SK-N-MC (cell line): ENCODE measurements around the gene USP48.

Experiments used
- DNase-seq: peaks from one replicate; pipeline ENCODE4 v3.0.0-alpha.2; 2011; ENCODE audit warnings: low read depth, low spot score
- H3K27ac ChIP-seq: fragments of 200-600 bp; sonication (generic); 2 replicates; pipeline ENCODE4 v1.5.1; 2016; ENCODE audit warnings: mixed run types
- H3K36me3 ChIP-seq: fragments of 200-600 bp; sonication (generic); 2 replicates; pipeline ENCODE4 v1.6.1; 2017; ENCODE audit warnings: antibody characterized with exemption, low read length, mixed read lengths; ENCODE audit not compliant: insufficient read depth
- H3K4me3 ChIP-seq: fragments of 200-600 bp; sonication (generic); 2 replicates; pipeline ENCODE4 v1.5.1; 2016
- H3K9ac ChIP-seq: fragments of 200-600 bp; sonication (generic); 2 replicates; pipeline ENCODE4 v1.8.0; 2017; ENCODE audit warnings: mixed run types, mixed read lengths; ENCODE audit not compliant: insufficient read length
- H3K9me3 ChIP-seq: fragments of 200-600 bp; sonication (generic); 2 replicates; pipeline ENCODE4 v1.6.1; 2017; ENCODE audit warnings: low read depth, mild to moderate bottlenecking, antibody characterized with exemption, low read length, moderate library complexity, mixed read lengths
- EZH2 ChIP-seq: fragments of 200-600 bp; sonication (generic); IDR thresholded peaks from one replicate; pipeline ENCODE4 v1.6.1; 2017; ENCODE audit warnings: antibody characterized with exemption
- FOXP2 ChIP-seq: optimal IDR thresholded peaks from 2 replicates; pipeline ENCODE3; 2011; ENCODE audit warnings: mild to moderate bottlenecking, moderate library complexity; ENCODE audit not compliant: insufficient read depth; ENCODE audit errors: extremely low read length, control extremely low read depth
- POLR2AphosphoS5 ChIP-seq: IDR thresholded peaks from 2 replicates; pipeline ENCODE4 v1.6.1; 2012; ENCODE audit warnings: mild to moderate bottlenecking, low read depth, low read length, borderline replicate concordance

Gene USP48

DNA sequence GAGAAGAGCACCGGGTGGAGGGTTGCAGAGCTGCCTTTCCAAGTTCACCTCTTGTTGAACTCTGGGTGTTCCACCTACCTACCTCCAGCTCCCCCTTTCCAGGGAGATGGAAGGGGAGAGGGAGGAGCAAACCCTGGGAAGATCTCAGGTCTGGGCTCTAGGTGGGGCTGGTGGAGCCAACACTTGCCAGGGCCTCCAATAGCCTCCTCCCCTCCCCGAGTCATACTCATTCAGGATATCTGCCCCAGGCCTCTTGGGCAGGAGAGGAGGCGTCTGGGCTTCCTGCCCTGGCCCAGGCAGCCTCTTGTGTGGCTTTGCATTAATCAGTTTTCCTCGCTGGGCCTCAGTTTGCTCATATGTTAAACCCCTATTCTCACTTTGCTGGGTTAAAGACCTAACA is 127.2 kb downstream of the USP48 start:
- Histone ChIP-seq H3K4me3 (no peak overlapping the region), H3K9ac (no peak overlapping the region), H3K36me3 (no peaks in the 10 kb centered on the region), H3K9me3 (no peaks in the 10 kb centered on the region), H3K27ac (peak overlapping the region; percentile 89)
- DNase-seq, result no peak
- TF ChIP-seq EZH2 (no peak), POLR2AphosphoS5 (0 out of 2 replicates have a peak, but pooled peaks have one; percentile 19)

DNA sequence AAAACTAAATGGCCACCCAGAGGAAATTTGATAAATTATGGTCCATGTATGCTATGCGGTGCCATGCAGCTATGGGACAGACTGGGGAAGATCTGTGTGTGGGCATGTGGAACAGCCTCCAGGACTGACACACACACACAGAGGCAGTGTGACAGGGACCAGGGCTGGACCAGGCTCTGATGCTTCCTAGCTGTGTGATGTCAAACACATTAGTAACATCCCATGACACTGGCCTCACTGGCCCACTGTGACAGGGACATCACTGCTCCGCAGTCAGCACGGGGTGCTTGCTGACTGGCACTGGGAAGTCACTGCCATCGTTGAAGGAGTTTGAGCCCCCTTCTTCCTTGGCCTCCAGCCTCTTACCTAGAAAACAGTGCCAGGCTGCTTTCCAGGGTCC is 127.7 kb downstream of the USP48 start:
- no peaks in the 10 kb centered on the region for H3K9me3 ChIP-seq
- no peak overlapping the region for H3K9ac ChIP-seq
- H3K27ac ChIP-seq, result peak overlapping the region; percentile 89
- TF ChIP-seq FOXP2 (no peak), POLR2AphosphoS5 (no peak), EZH2 (no peak)
- DNase-seq, result no peak
- H3K4me3 ChIP-seq, result no peak overlapping the region
- H3K36me3 ChIP-seq, result no peaks in the 10 kb centered on the region

DNA sequence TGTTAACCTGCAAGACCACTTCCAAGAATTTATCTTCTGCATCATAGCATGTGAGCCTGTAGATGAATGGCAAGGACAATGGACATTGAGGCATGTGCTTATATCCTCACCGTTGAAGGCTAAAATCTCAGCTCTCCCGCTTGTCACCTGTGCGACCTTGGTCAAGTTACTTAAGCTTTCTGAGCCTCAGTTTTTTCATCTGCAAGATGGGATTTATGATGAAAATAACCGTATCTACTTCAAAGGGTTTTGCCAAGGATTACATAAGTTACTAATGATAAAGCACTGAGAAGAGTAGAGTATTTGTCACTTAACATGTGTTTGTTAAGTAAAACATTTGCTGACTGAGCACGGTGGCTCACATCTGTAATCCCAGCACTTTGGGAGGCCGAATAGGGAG is 128.7 kb downstream of the USP48 start:
- TF ChIP-seq FOXP2, result no peak
- no peak for TF ChIP-seq EZH2
- TF ChIP-seq POLR2AphosphoS5, result no peak
- no peaks in the 10 kb centered on the region for H3K36me3 ChIP-seq
- H3K9ac ChIP-seq, result no peak overlapping the region
- H3K9me3 ChIP-seq, result no peaks in the 10 kb centered on the region
- no peak for DNase-seq
- peak overlapping the region; percentile 89 for H3K27ac ChIP-seq
- no peak overlapping the region for H3K4me3 ChIP-seq

DNA sequence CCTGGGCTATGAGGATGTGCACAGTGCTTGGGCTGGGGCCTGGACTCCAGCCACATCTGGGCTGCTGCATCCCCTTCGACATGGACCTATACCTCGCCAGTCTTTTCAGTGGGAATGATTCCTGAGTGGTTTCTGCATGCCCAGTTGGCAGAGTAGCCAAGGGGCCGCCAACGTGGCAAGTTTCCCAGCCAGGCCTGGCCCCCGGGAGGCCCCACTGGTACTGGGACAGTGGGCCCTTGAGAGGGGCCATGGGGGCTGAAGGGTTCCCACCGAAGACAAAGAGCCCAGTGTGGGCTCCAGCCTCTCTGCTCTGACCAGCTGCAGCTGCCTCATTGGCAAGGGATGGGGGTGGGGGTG is 129.2 kb downstream of the USP48 start:
- peak overlapping the region; percentile 89 for H3K27ac ChIP-seq
- H3K36me3 ChIP-seq, result no peaks in the 10 kb centered on the region
- no peak overlapping the region for H3K9ac ChIP-seq
- H3K9me3 ChIP-seq, result no peaks in the 10 kb centered on the region
- no peak for TF ChIP-seq EZH2
- TF ChIP-seq FOXP2, result no peak
- no peak for TF ChIP-seq POLR2AphosphoS5
- peak overlapping the region; percentile 37 for H3K4me3 ChIP-seq
- no peak for DNase-seq

DNA sequence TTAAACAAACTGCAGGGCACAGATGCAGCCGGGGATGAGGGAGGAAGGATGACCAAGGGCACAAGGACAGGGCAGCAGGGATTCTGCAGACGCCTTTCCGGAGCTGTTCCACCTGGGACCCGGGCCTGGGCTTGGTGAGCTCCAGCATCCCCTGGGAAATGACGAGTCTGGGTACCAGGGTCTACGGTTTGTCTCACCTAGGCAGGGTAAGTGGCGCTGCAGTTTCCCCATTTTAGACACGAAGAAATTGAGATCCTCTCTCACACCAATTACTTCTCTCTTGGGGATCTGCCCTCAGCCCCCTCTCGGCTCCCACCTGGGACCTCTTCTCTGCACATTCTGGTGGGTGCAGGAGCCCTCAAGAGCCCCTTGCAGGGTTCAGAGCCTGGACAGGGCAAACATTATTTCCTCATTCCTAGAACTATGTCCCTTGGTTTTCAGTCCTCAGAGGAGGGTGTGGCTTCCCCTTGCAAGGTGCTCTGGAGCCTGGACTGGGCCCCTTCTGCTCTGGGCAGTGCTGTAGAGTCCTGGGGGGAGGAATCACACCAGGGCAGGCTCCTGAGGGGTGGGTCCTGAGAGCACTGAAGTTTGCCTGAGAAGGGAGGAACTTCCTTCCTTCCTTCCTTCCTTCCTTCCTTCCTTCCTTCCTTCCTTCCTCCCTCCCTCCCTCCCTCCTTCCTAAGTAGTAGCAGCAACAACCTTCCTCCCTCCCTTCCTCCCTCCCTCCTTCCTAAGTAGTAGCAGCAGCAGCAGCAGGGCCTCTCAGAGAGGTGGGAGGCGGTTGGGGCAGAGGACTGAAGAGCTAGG is 129.8 kb downstream of the USP48 start:
- Histone ChIP-seq H3K9me3 (no peaks in the 10 kb centered on the region), H3K9ac (peak overlapping the region; percentile 59), H3K4me3 (peak overlapping the region; percentile 62), H3K36me3 (no peaks in the 10 kb centered on the region), H3K27ac (peak overlapping the region; percentile 96)
- TF ChIP-seq POLR2AphosphoS5, result peak; percentile 58
- no peak for TF ChIP-seq EZH2
- DNase-seq, result peak; percentile 76

DNA sequence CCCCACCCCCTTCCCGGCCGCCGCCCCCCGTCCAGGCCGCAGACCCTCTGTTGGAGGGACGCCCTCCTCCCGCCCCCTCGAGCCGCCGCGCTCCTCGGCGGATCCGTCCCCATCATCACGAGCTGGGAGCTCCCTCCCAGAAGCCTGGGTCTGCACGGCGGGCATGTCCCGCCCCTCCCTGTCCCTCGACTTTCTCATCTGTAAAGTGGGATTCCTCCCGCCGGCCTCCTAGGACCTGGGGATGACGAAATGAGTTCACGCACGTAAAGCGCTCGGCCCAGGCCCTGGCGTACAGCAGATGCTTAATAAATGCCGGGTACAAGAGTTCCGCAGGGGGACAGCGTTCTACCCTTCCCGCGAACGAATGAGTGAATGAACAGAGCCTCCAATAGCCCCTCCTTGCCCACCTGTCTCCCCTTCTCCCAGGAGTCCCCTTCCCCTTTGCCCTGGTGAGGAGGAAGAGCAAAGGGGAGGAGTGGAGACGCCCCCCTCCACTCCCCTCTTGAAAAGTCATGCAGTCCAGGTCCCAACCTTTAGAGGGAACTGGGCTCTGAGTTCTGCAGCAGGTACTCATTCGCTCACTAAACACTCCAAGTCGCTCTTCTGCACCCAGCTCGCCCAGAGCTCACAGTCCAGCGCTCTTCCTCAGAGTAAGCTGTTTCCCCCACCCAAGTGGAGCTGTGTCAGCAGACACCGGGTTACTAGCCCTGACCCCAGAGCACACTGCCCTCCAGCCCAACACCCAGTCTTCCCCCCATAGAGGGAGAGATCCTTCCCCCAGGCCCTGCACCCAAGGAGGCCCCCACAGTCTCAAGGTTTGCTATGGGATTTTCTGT is 130.6 kb downstream of the USP48 start:
- H3K4me3 ChIP-seq, result peak overlapping the region; percentile 62

DNA sequence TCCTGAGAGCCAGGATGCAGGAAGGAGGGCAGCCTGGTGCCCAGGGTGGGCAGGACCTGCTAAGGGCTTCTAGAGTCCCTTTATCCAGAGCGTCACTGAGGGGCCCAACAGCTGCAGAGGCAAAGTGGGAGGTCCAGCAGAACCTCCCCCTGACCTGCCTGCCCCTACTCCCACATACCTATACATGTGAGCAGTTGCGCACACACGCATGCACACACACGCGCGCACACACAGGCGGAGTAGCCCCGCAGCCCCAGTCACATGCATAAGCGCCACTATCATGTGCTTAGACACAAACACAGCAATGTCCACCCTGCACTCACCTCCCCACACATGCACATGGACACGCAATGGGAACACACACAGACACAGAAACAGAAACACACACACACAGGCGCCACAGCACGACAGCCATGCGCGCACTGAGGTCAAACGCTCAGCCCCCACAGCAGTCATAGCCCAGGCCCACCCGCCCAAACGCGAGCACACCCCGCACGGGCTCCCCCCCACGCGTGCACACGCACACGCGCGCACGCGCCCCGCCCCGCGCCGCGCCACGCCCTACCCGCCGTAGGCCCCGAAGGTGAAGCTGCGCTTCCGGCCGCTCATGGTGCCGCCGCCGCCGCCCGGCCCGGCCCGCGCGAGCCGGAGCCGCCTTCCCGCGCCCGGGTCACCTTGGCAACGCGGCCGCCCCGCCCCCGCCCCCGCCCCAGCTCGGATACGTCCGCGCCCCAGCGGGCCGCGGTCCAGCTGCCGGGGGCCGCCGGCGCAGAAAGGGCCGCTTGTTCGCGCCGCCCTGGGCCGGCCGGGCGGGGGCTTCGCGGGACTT is 131.5 kb downstream of the USP48 start:
- H3K36me3 ChIP-seq, result no peaks in the 10 kb centered on the region
- TF ChIP-seq POLR2AphosphoS5 (no peak), EZH2 (no peak), FOXP2 (no peak)
- no peaks in the 10 kb centered on the region for H3K9me3 ChIP-seq
- H3K4me3 ChIP-seq, result peak overlapping the region; percentile 77
- DNase-seq, result no peak
- H3K9ac ChIP-seq, result peak overlapping the region; percentile 53
- peak overlapping the region; percentile 96 for H3K27ac ChIP-seq

More for the DNA sequence above, 130.6 kb downstream of the USP48 start:
- DNase-seq, result no peak
- Histone ChIP-seq H3K36me3 (no peaks in the 10 kb centered on the region), H3K9me3 (no peaks in the 10 kb centered on the region), H3K9ac (peak overlapping the region; percentile 59), H3K27ac (peak overlapping the region; percentile 96)
- TF ChIP-seq EZH2 (no peak), POLR2AphosphoS5 (no peak), FOXP2 (no peak)

DNA sequence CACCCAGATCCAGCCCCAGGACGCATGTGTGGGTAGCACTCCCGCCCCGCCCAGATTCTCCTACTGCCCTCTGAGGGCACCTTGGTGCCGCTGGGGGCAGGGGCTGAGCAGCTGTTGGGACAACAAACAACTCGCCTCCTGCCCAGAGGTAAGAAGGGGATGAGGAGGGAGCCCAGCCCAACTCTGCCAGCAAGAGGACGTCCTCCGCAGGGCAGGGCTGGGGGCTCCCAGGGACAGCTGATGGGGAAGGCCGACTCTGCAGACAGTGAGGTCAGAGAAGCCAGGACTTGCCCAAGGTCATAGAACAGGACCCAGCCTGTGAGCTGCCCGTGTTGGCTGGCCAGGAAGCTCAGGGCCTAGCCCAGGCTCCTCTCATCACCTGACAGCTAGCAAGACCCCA is 132.5 kb downstream of the USP48 start:
- Histone ChIP-seq H3K9me3 (no peaks in the 10 kb centered on the region), H3K36me3 (no peaks in the 10 kb centered on the region), H3K9ac (no peak overlapping the region), H3K27ac (no peak overlapping the region), H3K4me3 (no peak overlapping the region)
- DNase-seq, result no peak
- no peak for TF ChIP-seq FOXP2
